Measurements from ENCODE around the gene SCN5A. TPM values are rescaled to one million over a fixed set of nuclear protein-coding genes. Genes with fewer than 3 reads are reported as not detected.

The SCN5A gene
- total RNA-seq, 1 donor from 2014 or later, result 0.25 TPM

GRCh38 chr3:38600551-38600950 lies 48.9 kb downstream of the SCN5A start:
- Mint-ChIP-seq H3K9me3 (ENCODE audit: low read depth) (no peaks in the 10 kb centered on the region), H3K27me3 (ENCODE audit: low read depth) (peaks cover 15% of the 10 kb centered on the region), H3K4me1 (ENCODE audit: low read depth) (no peaks in the 10 kb centered on the region), H3K36me3 (ENCODE audit: low read depth) (no peaks in the 10 kb centered on the region), H3K27ac (ENCODE audit: unreplicated experiment) (no peak overlapping the region), H3K4me3 (ENCODE audit: unreplicated experiment) (no peak overlapping the region)
- peak; percentile 25 for DNase-seq (ENCODE audit: low spot score)
- TF ChIP-seq, protein P1, sequence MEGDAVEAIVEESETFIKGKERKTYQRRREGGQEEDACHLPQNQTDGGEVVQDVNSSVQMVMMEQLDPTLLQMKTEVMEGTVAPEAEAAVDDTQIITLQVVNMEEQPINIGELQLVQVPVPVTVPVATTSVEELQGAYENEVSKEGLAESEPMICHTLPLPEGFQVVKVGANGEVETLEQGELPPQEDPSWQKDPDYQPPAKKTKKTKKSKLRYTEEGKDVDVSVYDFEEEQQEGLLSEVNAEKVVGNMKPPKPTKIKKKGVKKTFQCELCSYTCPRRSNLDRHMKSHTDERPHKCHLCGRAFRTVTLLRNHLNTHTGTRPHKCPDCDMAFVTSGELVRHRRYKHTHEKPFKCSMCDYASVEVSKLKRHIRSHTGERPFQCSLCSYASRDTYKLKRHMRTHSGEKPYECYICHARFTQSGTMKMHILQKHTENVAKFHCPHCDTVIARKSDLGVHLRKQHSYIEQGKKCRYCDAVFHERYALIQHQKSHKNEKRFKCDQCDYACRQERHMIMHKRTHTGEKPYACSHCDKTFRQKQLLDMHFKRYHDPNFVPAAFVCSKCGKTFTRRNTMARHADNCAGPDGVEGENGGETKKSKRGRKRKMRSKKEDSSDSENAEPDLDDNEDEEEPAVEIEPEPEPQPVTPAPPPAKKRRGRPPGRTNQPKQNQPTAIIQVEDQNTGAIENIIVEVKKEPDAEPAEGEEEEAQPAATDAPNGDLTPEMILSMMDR (IDR thresholded peaks at IDR 0.05), result no peak

GRCh38 chr3:38599886-38600285 lies 49.6 kb downstream of the SCN5A start:
- Mint-ChIP-seq H3K27me3 (ENCODE audit: low read depth) (peaks cover 16% of the 10 kb centered on the region), H3K4me1 (ENCODE audit: low read depth) (no peaks in the 10 kb centered on the region), H3K36me3 (ENCODE audit: low read depth) (no peaks in the 10 kb centered on the region), H3K9me3 (ENCODE audit: low read depth) (no peaks in the 10 kb centered on the region), H3K27ac (ENCODE audit: unreplicated experiment) (no peak overlapping the region), H3K4me3 (ENCODE audit: unreplicated experiment) (no peak overlapping the region)
- TF ChIP-seq, protein P1 (IDR thresholded peaks at IDR 0.05), result no peak
- DNase-seq (ENCODE audit: low spot score), result peak; percentile 51

- Mint-ChIP-seq H3K4me3 (ENCODE audit: unreplicated experiment) (no peak overlapping the region), H3K27ac (ENCODE audit: unreplicated experiment) (no peak overlapping the region)
Observed at GRCh38 chr3:38598791-38599190, 50.7 kb downstream of the SCN5A start.

GRCh38 chr3:38597502-38598060 lies 51.9 kb downstream of the SCN5A start:
- H3K4me3 Mint-ChIP-seq (ENCODE audit: unreplicated experiment), result no peak overlapping the region
- no peak overlapping the region for H3K27ac Mint-ChIP-seq (ENCODE audit: unreplicated experiment)
- DNase-seq (ENCODE audit: low spot score), result peak; percentile 62
- H3K27me3 Mint-ChIP-seq (ENCODE audit: low read depth), result peaks cover 24% of the 10 kb centered on the region
- no peaks in the 10 kb centered on the region for H3K36me3 Mint-ChIP-seq (ENCODE audit: low read depth)
- no peaks in the 10 kb centered on the region for H3K9me3 Mint-ChIP-seq (ENCODE audit: low read depth)
- no peaks in the 10 kb centered on the region for H3K4me1 Mint-ChIP-seq (ENCODE audit: low read depth)
- TF ChIP-seq, protein P1 (IDR thresholded peaks at IDR 0.05), result no peak

More at GRCh38 chr3:38598791-38599190, 50.7 kb downstream of the SCN5A start:
- Mint-ChIP-seq H3K27me3 (ENCODE audit: low read depth) (peaks cover 21% of the 10 kb centered on the region), H3K36me3 (ENCODE audit: low read depth) (no peaks in the 10 kb centered on the region), H3K9me3 (ENCODE audit: low read depth) (no peaks in the 10 kb centered on the region), H3K4me1 (ENCODE audit: low read depth) (no peaks in the 10 kb centered on the region)
- DNase-seq (ENCODE audit: low spot score), result peak; percentile 81
- TF ChIP-seq, protein P1 (IDR thresholded peaks at IDR 0.05), result no peak

- Mint-ChIP-seq H3K9me3 (ENCODE audit: low read depth) (no peaks in the 10 kb centered on the region), H3K4me1 (ENCODE audit: low read depth) (no peaks in the 10 kb centered on the region), H3K36me3 (ENCODE audit: low read depth) (no peaks in the 10 kb centered on the region), H3K27me3 (ENCODE audit: low read depth) (peaks cover 29% of the 10 kb centered on the region), H3K4me3 (ENCODE audit: unreplicated experiment) (no peak overlapping the region), H3K27ac (ENCODE audit: unreplicated experiment) (no peak overlapping the region)
- TF ChIP-seq, protein P1 (IDR thresholded peaks at IDR 0.05), result no peak
- no peak for DNase-seq (ENCODE audit: low spot score)
Observed at GRCh38 chr3:38595393-38595792, 54.1 kb downstream of the SCN5A start.

Measured in chondrocyte (in vitro differentiated cells).